ENCODE data around the gene OVCA2.

- TF ChIP-seq CTCF (conservative IDR thresholded peaks at IDR 0.05; ENCODE audit: low read length), result no peak
- TF ChIP-seq EZH2phosphoT487 (IDR thresholded peaks at IDR 0.05; ENCODE audit: borderline replicate concordance), result no peak
These were observed 14.7 kb downstream of the OVCA2 start for GRCh38 chr17:2056206-2057174.
